Anterior cingulate cortex (tissue), 58 donors: Measurements from ENCODE around the gene KCTD19.

ENCODE experiments used
- DNase-seq, 58 donors: peaks; one replicate each; lab custom pipeline; 2025; lab: John Stamatoyannopoulos, UW

The KCTD19 gene

DNA sequence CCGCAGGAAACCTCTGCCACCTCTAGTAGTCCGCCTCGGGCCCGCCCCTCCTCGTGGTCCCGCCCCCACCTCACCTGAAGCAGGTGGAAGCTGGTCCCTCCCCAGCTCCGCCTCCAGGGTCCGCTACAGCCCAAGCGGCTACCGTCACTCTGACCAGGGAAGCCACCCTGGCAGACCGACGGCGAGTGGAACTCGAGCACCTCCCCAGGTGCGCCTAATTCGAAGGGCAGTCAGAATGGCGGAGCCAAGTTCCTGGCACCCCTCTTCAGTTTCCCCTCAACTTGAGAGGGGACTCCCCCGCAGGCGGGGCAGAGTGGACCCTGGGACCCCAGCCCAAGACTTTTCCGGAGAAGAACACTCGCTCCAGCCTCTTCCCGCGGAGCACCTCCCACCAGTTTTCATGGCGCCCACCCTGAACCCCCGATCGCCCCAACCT, 79.8 kb downstream of the KCTD19 start:
- no peak for DNase-seq

DNA sequence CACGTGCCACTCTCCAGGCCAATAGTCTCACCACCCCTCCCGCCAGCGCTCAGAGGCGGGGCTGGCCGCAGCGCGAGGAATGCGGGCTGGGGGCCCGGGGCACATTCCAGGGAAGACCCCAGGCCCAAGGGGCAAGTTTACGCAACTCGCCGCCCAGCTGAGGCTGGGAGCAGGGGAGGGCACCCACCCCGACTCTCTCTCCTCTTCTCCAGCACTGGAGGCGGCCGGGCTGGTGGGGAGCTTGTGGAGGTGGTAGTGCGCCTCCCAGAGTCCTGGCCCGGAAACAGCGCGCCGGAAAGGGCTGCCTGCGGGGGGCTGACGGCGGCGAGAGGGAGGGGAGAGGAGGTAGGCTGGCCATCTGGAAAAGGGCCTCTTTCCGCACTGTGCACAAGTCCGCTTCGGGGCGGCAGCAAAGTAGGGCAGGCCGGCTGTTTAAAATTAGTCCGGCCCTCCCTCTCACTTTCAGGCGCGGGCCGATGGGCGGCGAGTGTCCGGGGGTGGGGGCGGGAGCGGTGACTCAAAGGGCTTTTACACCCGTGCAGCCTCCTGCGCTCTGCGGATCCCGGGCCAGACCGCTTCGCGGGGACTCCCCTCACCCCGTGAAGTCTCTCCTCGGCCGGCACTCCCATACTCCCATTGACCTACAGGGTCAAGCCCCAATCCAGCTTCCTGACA, 80.3 kb downstream of the KCTD19 start:
- DNase-seq = peak in 38 of 58 donors; percentile 18 to 79 (median 54)

DNA sequence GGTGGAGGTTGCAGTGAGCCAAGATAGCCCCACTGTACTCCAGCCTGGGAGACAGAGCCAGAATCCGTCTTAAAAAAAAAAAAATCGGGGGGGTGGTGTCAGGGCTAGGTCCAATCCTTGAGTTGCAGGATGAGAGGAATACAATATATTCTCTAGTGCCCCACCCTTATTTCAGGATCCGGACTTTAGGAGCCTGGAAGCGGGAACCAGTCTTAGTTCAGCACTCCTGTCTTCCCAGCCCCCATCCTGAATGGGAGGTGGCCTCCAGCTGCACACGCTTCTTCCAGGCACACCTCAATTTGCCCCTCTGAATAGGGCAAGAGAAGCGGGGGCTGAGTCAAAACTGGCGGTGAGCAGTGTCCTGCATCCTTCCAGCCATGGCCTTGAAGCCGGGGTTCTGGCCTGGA, 80.9 kb downstream of the KCTD19 start:
- no peak for DNase-seq

DNA sequence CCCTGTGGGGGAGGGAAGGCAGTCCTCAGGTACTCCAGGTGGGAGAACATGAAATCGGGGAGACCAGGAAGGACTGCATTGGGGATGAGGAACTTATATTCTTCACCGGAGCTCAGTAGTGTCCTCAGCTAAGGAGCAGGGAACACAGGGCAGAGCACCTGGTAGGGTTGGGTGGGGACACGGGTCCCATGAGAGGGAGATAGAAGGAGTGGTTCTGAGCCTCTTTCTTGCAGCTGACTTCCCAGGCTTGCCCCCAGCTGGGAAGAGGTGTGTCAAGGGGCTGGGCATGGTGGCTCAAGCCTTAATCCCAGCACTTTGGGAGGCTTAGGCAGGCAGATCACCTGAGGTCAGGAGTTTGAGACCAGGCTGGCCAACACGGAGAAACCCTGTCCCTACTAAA, 81.4 kb downstream of the KCTD19 start:
- no peak for DNase-seq

DNA sequence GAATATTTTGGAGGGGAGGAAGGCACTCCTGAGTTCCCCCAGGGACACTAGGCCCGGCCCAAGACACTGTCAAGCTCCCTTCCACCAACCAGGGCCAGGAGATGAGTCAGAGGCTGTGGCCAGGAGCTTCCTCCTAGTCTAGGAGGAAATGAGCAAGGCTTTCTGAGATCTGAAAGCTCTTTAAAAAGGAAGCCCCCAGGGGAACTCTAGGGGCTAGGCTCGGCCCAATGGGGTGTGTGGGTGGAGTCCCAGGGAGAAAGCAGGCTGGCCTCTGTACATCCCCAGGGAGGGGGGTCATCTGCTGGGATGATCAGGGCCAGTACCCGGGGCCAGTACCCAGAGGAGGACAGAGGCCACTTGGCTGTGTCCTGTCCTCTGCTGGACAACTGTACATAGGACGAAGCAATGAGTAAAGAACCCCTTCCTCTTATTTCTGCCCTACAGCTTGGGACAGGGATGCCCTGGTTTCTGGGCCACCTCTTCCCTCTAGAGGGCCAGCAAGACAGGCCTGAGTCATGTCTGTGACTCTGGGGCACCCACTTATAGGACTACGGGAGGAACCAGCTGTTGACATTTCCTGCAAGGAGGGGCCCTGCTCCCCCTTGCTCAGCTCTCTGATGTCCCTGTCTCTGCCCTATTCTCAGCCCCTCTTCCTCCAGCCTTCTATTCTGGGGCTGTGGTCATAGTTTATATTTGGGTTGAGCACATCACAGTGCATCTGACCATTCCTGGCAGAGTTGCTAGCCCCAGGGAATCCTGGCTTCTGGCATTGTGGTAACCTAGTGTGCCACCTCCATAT, 82.0 kb downstream of the KCTD19 start:
- peak in 23 of 58 donors; percentile 14 to 61 (median 36) for DNase-seq

DNA sequence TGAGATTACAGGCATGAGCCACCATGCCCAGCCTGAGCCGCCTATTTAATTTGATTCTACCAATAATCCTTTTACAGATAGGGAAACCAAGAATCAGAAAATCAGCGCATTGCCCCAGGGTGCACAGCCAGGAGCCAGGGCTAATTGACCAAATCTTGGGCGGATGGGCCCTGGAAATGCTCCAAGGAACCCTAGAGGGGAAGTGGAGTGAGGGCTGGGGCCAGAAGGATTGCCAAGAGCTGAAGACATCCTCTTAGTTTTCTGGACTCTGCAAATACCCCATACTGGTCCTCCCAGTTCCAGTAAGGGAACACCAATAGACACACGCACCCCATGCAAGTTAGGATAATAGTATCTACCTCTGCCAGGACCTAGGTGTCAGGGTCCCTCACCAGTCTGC, 83.1 kb downstream of the KCTD19 start:
- no peak for DNase-seq

DNA sequence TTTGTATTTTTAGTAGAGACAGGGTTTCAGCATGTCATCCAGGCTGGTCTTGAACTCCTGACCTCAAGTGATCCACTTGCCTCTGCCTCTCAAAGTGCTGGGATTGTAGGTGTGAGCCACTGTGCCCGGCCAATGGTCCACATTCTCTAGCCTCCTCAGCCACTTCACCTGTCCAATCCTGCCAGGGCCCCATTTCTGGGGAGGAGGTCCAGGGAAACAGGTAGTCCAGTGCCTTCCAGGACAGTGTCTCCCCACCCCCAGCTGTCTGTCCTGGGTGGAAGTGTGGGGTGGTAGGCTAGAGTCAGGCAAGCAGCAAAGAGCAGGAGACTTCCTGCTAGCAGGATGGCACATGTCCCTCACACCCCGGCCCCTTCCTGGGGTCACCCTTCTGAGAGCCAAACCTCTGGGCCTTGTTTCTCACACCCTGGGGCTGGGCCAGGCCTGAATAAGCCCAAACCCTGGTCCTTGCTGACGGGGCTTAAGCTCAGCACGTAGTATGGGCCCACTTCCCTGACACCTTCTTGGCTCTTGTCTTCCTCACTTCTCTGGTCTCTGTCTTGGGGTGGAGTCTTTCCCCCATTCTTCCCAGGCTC, 84.3 kb downstream of the KCTD19 start:
- DNase-seq = no peak

DNA sequence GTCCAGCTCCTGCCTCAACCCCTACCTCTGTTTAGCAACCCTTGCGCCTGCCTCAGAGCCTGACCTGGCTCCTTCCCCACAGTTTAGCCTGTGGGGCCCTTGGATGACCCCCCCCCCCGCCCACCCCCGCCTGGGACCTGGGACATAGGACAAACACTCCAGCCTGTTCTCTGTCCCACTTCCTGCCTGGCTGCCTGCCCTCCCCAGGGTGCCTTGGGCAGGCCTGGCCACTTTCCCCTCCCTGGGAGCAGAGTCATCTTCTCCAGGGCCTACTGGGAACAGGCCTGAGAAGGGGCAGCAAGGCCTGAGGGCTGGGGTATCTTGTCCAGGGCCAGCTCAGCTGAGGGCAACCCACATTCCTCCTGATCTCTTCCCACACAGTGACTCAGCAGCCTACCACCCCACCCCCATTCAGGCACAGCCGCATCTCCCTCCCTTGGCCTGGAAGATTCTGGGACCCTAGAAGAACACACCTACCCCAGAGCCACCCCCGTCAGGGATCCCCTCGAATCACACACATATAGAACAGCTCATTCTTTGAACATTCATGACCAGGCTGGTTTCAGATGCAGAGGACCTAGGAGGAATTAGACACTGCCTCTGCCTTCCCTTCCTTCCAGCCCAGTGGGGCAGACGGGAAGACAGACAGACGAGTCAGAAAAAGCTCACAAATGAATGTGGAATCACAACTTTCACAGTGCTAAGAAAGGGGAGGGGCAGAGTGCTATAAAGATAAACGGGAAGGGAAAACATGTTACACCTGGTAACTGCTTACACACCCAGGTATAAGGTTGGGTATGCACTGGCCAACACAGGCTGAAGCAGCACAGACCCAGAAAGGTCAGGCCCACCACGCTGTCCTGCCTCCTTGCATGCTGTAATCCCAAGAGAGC, 85.3 kb downstream of the KCTD19 start:
- peak in 4 of 58 donors; percentile 12 to 21 (median 16) for DNase-seq

DNA sequence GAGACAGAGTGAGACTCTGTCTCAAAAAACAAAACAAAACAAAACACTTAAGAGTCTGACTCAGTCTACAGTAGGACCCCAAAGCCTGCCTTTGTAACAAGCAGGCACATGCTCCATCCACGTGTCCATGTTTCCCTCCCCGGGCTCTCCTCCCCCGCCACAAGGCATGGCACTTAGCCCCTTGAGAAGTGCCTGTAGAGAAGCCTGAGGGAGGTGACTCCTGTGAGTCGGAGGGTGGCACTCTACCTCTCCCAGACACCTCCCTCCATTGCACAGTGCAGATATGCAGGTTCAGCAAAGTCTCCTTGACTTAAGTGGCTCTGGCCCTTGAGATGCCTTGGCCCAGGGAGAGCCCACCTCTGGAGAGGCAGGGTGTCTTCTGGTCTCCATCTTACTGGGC, 86.0 kb downstream of the KCTD19 start:
- no peak for DNase-seq
